G401.6 (cell line): ENCODE data around the gene ASB2.

Experiments
- FAIRE-seq: peaks from 2 replicates; lab custom pipeline; 2012; peaks lifted over from hg19 to GRCh38; lab: Jason Lieb, UNC

Gene ASB2

DNA sequence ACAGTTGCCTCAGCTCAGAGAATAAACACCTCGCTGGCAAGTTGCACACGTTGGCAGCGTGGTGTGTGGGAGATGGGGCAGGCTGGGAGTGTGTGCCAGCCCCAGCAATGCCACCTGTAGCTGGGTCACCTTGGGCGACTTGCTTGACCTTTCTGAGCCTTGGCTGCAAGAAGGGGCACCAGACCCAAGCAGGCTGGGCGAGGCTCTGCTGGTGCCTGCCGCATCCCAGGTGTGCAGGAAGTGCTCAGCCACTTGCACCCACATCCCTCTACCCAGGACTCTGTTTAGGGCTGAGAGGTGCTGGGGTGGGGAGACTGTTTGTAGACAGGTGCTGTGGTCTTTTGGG lies 48.6 kb downstream of the ASB2 start:
- no peak for FAIRE-seq

- FAIRE-seq: no peak
Observed at GRCh38 chr14:93926873-93927799, 49.2 kb downstream of the ASB2 start, which contains the start of gene FAM181A. FAM181A (plus strand) TSS chr14:93927344; CDS start chr14:93928286, 942 bp downstream.

GRCh38 chr14:93926245-93926872 lies 50.0 kb downstream of the ASB2 start:
- no peak for FAIRE-seq

- FAIRE-seq: no peak
Observed at GRCh38 chr14:93925374-93925895, 50.9 kb downstream of the ASB2 start.

GRCh38 chr14:93924592-93925355 lies 51.6 kb downstream of the ASB2 start:
- no peak for FAIRE-seq

GRCh38 chr14:93923626-93924025 lies 52.7 kb downstream of the ASB2 start:
- FAIRE-seq: no peak

DNA sequence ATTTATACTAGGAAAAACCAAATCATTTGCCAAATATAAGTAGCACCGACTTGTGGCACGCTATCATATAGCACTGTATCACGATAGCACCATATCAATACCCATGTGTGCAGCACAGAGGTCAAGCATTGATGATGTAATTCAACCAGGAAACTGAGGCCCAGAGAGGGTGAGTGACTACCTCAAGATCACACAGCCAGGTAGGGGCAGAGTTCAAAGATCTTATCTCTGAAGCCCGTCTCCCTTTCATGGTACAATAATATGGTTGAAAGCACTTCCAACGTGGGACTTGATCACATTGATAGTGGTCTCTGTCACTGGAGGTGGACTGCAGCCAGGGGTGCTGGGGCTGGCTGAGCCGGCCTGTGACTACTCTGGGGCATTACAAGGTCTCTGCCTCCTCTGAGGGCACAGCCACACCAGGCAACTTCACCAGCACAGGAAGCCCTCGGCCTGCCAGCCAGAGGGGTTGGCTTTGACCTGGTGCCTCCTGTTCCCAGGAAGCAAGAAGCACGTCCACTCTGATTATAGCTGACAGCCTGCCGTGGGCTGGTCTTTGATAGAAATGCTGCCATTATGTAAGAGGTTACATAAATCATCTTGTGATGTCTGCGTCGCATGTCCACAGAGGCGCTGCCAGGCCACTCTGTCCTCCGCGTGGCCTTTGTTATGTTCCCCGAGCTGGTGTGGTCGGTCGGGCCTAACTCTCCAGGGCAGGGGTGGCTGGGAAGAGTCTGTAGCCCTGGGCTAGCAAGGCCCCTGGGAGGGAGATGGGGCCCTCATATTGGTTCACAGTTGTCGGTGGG lies 55.2 kb downstream of the ASB2 start:
- FAIRE-seq: no peak

GRCh38 chr14:93917141-93917540 lies 59.2 kb downstream of the ASB2 start:
- no peak for FAIRE-seq

- FAIRE-seq: no peak
Observed at GRCh38 chr14:93916498-93916897, 59.9 kb downstream of the ASB2 start.

GRCh38 chr14:93915800-93916199 lies 60.6 kb downstream of the ASB2 start:
- FAIRE-seq: no peak

DNA sequence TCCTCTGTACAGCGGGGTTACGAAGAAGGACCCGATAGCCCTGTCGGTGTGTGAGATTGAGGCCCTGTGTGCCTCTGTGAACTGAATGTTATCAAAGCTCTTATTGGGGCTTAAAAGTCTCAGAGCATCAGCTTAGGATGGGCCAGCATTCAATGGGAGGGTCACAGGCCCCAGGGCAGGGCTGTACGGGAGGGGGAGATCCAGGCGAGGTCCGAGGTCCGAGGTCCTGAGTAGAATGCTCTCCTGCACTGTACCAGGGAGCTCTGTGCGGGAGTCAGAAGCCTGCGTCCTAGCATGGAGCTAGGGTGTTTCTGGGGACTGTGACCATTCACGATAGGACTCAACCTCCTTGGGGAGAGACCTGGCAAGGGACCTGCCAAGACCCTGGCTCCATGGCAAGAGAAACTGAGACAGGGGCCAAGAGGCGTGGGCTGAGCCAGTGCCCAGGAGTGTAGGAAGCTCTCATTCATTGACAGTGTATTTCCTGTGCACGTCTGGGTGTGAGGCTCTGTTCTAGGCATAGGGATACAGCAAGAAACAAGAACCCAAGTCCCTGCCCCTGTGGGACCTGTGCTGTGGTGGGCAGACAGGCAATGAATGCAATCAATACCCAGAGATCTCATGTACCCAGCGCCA lies 61.2 kb downstream of the ASB2 start:
- FAIRE-seq: no peak

- no peak for FAIRE-seq
Observed at GRCh38 chr14:93914278-93914677, 62.1 kb downstream of the ASB2 start.

GRCh38 chr14:93912782-93913181 lies 63.6 kb downstream of the ASB2 start:
- no peak for FAIRE-seq

GRCh38 chr14:93911975-93912615 lies 64.3 kb downstream of the ASB2 start:
- no peak for FAIRE-seq

GRCh38 chr14:93909429-93910128 lies 66.8 kb downstream of the ASB2 start:
- no peak for FAIRE-seq

DNA sequence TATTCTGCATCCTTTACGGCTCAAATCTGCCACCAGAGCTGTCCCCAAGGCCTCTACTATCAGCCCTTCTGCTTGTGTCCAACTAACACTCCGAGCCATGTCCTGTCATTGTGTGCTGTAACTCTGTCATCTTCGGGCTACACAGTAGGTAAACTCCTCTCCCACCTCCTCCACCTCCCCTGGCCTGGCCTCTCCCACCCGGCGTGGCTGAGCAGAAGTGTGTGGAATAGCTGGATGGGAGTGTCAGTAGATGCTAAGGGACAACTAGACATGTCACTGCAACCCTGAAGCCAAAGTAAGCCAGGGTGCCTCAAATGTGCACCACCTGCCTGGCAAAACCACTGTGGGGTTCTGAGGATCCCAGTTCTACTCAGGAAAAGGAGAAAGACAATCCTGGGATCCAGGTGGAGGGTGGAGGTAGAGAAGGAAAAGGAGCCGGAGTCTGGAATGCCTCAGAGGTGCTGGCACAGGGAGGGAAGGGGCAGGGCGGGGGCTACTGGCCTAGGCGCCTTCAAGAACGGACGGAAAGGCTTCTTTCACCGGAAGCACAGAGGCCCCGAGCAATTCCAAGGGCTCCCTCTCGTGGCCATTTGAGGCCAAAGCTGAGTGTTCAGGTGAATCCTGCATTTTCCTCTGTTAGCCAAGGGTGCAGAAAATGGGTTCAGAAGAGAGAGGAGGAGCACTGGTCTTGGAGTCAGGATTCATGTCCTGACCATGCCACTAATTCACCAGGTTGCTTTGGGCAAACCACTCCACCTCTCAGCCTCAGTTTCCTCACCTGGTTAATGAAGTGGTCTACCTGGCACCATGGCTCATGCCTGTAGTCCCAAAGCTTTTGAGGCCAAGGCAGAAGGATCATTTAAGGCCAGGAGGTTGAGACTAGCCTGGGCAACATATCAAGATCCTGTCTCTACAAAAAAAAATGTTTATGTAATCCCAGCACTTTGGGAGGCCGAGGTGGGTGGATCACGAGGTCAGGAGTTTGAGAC lies 69.7 kb downstream of the ASB2 start:
- FAIRE-seq: no peak

- FAIRE-seq: no peak
Observed at GRCh38 chr14:93905623-93906022, 70.7 kb downstream of the ASB2 start.

GRCh38 chr14:93903342-93904184 lies 72.8 kb downstream of the ASB2 start:
- FAIRE-seq: no peak
